Endometrial microvascular endothelial cells (primary cell): Measurements from ENCODE around the gene CPXM2. TPM values are rescaled to one million over a fixed set of nuclear protein-coding genes. Genes with fewer than 3 reads are reported as not detected.

ENCODE experiments used
- in situ Hi-C: cut with HindIII; loops from 2 replicates; pipeline ENCODE4 v1.10.0; 2017; ENCODE audit warnings: low sequenced_read_pairs, low pct_unique_long_range_greater_than_20kb; ENCODE audit errors: inconsistent ontology term
- total RNA-seq: library from RNA; depleted of rRNA; stranded (reverse); fragments of >200 nt; gene quantifications from one replicate; pipeline ENCODE4 v1.2.3, GENCODE V29; 2015; ENCODE audit errors: inconsistent ontology term

CPXM2 gene
- total RNA-seq, 1 donor from 2014 or later, result not detected

GRCh38 chr10:123833170-123833850 lies 58.3 kb downstream of the CPXM2 start:
- in situ Hi-C loops, result no loop called here

- in situ Hi-C loops, result no loop called here
These were observed 60.3 kb downstream of the CPXM2 start for GRCh38 chr10:123831259-123831658.

- in situ Hi-C loops, result no loop called here
These were observed 70.5 kb downstream of the CPXM2 start for GRCh38 chr10:123821136-123821535.

- in situ Hi-C loops, result no loop called here
These were observed 82.0 kb downstream of the CPXM2 start for GRCh38 chr10:123809632-123810031.

DNA sequence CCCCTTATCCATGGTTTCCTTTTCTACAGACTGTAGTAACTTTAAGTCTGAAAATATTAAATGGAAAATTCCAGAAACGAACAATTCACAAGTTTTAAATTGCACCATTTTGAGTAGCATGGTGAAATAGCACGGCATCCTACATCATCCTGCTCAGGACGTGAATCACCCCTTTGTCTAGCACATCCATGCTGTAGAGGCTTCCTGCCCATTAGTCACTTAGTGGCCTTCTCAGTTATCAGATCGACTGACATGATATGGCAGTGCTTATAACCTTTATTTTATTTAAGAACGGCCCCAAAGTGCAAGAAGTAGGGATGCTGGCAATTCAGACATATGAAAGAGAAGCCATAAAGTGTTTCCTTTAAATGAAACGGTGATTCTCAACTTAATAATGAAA lies 82.7 kb downstream of the CPXM2 start:
- in situ Hi-C loops, result no loop called here

DNA sequence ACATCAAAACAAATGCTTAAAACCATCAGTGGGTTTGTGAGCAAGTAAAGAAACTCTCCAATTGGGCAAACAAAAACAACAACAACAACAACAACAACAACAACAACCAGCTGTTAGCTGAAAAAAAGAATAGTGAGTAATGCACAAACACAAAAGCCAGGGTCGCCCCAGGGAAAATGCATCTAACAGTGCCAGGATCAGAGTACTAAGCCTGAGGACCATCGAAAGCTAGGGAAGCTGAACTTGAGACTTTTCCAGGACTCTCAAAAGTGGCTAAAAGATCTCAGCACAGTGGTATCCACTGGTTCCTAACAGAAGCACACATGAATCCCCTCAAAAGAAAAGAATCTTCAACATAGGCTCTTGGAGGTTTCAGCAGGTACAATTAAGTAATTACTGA lies 83.3 kb downstream of the CPXM2 start:
- in situ Hi-C loops, result no loop called here

GRCh38 chr10:123807444-123808035 lies 84.1 kb downstream of the CPXM2 start:
- in situ Hi-C loops, result no loop called here

- in situ Hi-C loops, result no loop called here
These were observed 86.9 kb downstream of the CPXM2 start for GRCh38 chr10:123804716-123805115.

DNA sequence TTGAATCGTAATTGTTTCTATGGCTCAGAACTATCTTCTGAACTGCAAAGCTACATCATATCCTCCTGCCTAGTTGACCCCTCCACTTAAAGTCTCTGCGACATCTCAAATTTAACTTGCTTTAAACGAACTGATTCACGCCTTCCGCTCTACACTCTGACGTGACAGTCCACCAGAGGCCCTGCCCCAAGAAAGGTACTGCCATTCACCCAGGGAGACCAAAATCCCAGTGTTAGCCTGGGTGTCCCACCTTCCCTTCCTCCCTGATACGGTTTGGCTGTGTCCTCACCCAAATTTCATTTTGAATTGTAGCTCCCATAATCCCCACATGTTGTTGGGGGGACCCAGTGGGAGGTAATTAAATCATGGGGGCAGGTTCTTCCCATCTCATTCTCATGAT lies 90.8 kb downstream of the CPXM2 start:
- in situ Hi-C loops, result no loop called here

DNA sequence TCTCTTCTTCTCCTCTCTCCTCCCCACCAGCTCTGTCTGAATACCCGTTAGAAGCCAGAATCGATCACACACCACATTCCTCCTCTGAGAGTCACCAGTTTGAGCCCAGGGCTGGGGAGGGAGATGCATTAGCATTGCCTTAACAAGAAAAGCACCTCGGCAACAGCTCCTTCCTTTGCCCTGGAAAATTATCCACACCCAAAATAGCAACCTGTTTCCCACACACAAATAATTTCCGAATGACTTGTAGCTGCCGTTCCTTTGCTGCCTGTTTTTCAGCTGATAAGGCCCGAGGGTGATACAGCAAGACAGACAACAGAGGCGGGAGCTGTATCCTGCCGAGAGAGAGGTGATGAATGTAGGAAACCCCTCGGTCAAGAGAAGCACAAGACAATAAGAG lies 91.3 kb downstream of the CPXM2 start:
- in situ Hi-C loops, result no loop called here

GRCh38 chr10:123798856-123799255 lies 92.8 kb downstream of the CPXM2 start:
- in situ Hi-C loops, result no loop called here

GRCh38 chr10:123797813-123798212 lies 93.8 kb downstream of the CPXM2 start:
- in situ Hi-C loops, result no loop called here

GRCh38 chr10:123796736-123797135 lies 94.9 kb downstream of the CPXM2 start:
- in situ Hi-C loops, result no loop called here

DNA sequence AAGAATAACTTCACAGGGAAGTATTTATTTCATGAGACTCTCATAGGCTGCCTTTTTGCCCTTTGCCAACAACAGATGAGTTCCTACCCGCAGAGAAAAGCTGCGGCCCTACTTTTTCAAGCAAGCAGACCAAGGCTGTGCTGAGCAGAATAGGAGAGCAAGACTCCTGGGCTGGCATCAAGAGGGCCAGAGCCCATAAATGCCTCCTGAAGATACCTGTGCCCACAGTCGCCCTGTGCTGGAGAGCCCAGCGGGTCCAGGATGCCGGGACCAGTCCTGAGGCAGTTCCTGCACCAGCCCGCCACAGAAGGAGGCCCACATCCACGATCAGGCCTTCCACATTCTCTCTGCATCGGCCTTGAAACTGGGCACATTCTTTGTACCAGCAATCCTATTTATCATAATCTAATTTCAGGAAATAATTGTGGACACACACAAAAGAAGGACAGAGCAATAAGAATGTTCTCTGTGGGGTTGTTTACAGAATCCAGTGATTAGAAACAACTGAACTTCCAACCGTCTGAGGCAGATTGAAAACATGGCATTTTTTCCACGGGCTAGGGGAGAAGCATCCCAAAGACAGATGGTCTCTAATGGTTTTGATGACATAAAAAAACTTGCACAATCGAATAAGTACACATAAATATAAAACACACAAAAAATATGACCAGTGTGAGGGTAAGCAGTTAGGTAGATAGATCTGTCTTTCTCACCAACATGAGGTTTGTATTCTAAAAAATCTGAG lies 95.6 kb downstream of the CPXM2 start:
- in situ Hi-C loops, result no loop called here

DNA sequence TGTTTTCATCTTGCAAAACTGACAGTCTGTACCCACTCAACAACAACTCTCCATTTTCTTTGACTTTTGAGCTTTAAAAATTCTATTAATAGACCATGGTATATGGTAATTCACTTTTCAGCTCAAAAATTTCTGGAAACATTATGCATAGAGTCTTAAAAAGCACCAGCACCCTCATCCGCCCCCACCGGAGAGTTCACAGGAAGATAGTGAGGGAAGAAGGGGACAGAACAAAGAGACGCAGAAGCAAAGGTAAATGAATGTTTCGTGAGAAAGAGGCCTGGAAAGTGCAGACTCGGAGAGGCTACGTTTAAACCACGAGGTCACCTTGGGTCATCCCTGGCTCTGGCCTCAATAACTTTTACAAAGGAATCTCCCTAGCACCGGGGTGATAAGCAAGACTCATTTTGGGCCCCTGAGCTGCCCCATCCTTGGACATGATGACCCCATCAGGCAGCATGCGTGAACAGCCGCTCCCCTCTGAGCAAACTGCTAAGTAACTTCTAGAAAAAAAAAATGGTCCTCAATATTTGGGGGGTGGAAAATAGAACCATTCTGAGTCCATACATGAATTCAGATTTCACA lies 96.3 kb downstream of the CPXM2 start:
- in situ Hi-C loops, result no loop called here

DNA sequence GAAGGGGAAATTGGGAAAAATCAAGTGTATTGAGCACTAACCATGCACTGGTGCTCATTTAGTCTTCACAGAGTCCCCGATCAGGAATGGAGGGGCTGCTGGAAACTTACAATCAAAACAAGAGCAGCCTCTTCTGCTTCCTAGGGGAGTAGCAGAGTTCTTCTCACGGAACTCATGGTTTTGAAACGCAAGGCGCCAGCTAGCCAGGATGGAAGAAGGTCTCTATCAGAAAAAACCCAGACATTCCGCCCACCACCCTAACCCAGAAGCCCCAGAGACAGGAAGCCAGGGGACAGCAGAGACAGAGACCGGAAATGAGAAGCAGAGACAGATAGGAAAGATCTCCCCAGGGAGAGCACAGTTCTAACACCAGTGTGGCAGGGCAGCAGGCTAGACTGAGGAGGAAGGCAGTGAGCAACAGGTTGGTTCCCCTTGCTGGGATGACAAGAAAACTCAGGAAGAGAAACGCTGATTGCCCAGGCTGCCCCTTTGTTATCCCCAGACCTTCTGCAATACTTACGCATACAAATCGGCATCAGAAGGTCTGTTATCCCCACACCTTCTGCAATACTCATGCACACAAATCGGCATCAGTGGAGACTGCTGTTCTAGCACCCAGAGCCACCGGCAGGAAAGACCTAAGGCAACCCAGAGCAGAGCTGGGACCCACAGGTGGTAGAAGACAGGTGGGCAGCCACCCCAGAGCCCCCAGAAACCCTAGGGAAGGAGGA lies 99.2 kb downstream of the CPXM2 start:
- in situ Hi-C loops, result no loop called here

- in situ Hi-C loops, result no loop called here
These were observed 101.3 kb downstream of the CPXM2 start for GRCh38 chr10:123790132-123790885.

GRCh38 chr10:123788981-123789380 lies 102.6 kb downstream of the CPXM2 start:
- in situ Hi-C loops, result no loop called here

DNA sequence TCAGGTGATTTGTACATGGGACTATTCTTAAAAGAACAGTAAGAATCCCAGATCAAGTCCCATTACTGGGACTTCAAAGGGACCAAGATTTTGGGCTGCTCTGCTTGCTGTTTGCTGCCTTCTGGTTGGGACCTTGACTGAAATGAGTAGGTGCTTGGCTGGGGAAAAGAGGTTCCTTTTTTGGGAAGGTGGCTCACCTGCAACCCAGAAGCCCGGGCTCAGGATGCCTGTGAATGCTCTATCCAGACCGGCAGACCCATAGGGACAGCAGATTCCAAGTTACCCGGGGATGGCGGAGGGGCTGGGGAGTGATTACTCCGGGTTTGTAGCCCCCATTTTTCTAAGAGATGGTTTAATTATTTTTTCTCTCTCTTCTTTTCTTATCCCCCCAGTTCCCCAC lies 104.0 kb downstream of the CPXM2 start:
- in situ Hi-C loops, result no loop called here
